HG02885 (cell line): Measurements from ENCODE around the gene FAM25C.
"Not testable (repeated sequence)": the region's sequence is repeated elsewhere in the genome, so short reads cannot be mapped to it uniquely, and the experiment has no call there.

ENCODE experiments used
- ATAC-seq: cut with Tn5 transposase; IDR thresholded peaks from one replicate; pipeline ENCODE4 v1.9.1; 2021; ENCODE audit warnings: mild to moderate bottlenecking; ENCODE audit not compliant: unreplicated experiment, poor library complexity

FAM25C gene

DNA sequence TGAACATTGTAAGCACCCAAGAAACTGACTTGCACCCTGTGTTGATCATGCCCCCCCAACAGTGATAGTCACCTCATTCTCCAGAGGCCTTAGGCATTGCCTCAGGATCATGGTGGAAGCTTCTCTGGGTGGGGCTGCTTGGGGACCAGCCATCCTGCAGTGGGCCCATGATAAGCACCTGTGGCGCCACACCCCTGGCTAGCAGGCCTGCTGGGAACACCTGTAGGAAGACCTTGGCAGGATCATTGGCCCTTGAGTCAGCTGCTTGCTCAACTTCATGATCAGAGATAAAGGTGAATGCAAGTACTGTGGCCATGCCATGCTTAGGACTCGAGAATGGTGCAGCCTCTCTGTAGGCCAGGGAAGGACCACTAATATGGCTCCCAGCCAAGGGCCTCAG is 38.9 kb downstream of the FAM25C start:
- ATAC-seq: not testable (repeated sequence)

DNA sequence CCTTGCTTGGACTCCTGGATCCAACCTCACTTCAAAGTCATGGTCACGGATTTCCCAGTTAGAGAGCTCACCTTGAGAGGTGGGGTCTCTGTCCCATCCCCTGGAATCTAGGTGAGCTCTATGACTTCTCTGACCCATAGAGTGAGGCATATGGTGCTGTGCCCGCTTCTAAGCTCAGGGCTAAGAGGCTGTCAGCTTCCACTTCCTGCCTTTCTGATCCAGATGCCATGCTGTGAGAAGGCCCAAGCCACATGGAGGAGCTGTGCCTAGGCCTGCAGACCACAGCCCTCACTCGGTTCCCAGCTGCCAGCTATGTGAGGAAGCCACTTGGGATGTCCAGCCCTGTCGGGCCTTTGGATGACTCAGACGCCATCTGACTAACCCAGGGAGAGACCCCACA is 39.9 kb downstream of the FAM25C start:
- ATAC-seq: not testable (repeated sequence)

DNA sequence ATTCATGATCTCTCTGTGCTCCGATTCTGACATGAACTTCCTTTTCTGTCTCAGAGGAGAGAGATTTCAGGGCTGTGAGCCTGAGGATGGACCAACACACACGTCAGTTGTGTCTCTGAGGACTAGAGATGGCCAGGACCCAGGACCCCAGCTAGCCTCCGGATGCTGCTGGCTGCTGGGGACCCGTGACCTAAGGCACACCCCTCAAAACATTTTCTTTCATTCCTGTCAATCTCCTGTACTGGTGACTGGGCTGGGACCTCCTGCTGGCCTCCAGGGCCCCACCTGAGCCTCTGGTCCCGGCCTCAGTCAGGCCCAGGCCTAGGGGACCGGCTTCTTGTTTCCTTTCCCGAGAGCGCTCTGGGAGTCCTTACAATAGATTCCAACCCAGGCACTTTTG is 42.4 kb downstream of the FAM25C start:
- not testable (repeated sequence) for ATAC-seq

DNA sequence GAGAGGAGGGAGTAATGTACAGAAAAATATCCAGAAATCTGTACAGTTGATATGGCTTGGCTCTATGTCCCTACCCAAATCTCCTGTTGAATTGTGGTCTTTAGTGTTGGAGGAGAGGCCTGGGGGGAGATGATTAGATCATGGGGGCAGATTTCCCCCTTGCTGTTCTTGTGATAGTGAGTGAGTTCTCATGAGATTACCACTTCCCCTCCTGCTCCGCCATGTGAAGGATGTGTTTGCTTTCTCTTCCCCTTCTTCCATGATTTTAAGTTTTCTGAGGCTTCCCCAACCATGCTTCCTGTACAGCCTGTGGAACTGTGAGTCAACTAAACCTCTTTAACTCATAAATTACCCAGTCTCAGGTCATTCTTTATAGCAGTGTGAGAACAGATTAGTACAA is 52.2 kb downstream of the FAM25C start:
- ATAC-seq: not testable (repeated sequence)
